Measurements from ENCODE around the gene TBC1D12.

The TBC1D12 gene

GRCh38 chr10:94450782-94451181, 48.4 kb downstream of the TBC1D12 start:
- in situ Hi-C loops (cut with HindIII; ENCODE audit: low sequenced_read_pairs): no loop called here

GRCh38 chr10:94451883-94452519, 49.7 kb downstream of the TBC1D12 start:
- in situ Hi-C loops (cut with HindIII; ENCODE audit: low sequenced_read_pairs): no loop called here

- in situ Hi-C loops (cut with HindIII; ENCODE audit: low sequenced_read_pairs): no loop called here
These were observed 54.6 kb downstream of the TBC1D12 start for GRCh38 chr10:94456942-94457341.

GRCh38 chr10:94459385-94459784, 57.0 kb downstream of the TBC1D12 start:
- in situ Hi-C loops (cut with HindIII; ENCODE audit: low sequenced_read_pairs): no loop called here

GRCh38 chr10:94461503-94461902, 59.2 kb downstream of the TBC1D12 start:
- in situ Hi-C loops (cut with HindIII; ENCODE audit: low sequenced_read_pairs): no loop called here

- in situ Hi-C loops (cut with HindIII; ENCODE audit: low sequenced_read_pairs): no loop called here
These were observed 59.8 kb downstream of the TBC1D12 start for GRCh38 chr10:94462130-94462529.

GRCh38 chr10:94465684-94466083, 63.3 kb downstream of the TBC1D12 start:
- in situ Hi-C loops (cut with HindIII; ENCODE audit: low sequenced_read_pairs): loop anchor here (5.0 kb wide), 1 partner anchor 53 kb away; no protein-coding TSS in a partner anchor

- in situ Hi-C loops (cut with HindIII; ENCODE audit: low sequenced_read_pairs): no loop called here
These were observed 79.1 kb downstream of the TBC1D12 start for GRCh38 chr10:94481410-94481809.

GRCh38 chr10:94483970-94484369, 81.6 kb downstream of the TBC1D12 start:
- in situ Hi-C loops (cut with HindIII; ENCODE audit: low sequenced_read_pairs): no loop called here

GRCh38 chr10:94485094-94485493, 82.8 kb downstream of the TBC1D12 start:
- in situ Hi-C loops (cut with HindIII; ENCODE audit: low sequenced_read_pairs): no loop called here

GRCh38 chr10:94487575-94487974, 85.2 kb downstream of the TBC1D12 start:
- in situ Hi-C loops (cut with HindIII; ENCODE audit: low sequenced_read_pairs): no loop called here

- in situ Hi-C loops (cut with HindIII; ENCODE audit: low sequenced_read_pairs): no loop called here
These were observed 86.8 kb downstream of the TBC1D12 start for GRCh38 chr10:94489107-94489506.

- in situ Hi-C loops (cut with HindIII; ENCODE audit: low sequenced_read_pairs): no loop called here
These were observed 87.8 kb downstream of the TBC1D12 start for GRCh38 chr10:94489976-94490788.

GRCh38 chr10:94490789-94491039, 88.4 kb downstream of the TBC1D12 start:
- in situ Hi-C loops (cut with HindIII; ENCODE audit: low sequenced_read_pairs): no loop called here

- in situ Hi-C loops (cut with HindIII; ENCODE audit: low sequenced_read_pairs): no loop called here
These were observed 91.1 kb downstream of the TBC1D12 start for GRCh38 chr10:94493463-94493862.

GRCh38 chr10:94496010-94496409, 93.7 kb downstream of the TBC1D12 start:
- in situ Hi-C loops (cut with HindIII; ENCODE audit: low sequenced_read_pairs): no loop called here

- in situ Hi-C loops (cut with HindIII; ENCODE audit: low sequenced_read_pairs): no loop called here
These were observed 94.3 kb downstream of the TBC1D12 start for GRCh38 chr10:94496646-94497045.

- in situ Hi-C loops (cut with HindIII; ENCODE audit: low sequenced_read_pairs): no loop called here
These were observed 97.7 kb downstream of the TBC1D12 start for GRCh38 chr10:94500063-94500462.

GRCh38 chr10:94521276-94522250, 119.2 kb downstream of the TBC1D12 start:
- in situ Hi-C loops (cut with HindIII; ENCODE audit: low sequenced_read_pairs): no loop called here

- in situ Hi-C loops (cut with HindIII; ENCODE audit: low sequenced_read_pairs): no loop called here
These were observed 121.8 kb downstream of the TBC1D12 start for GRCh38 chr10:94524146-94524545.

GRCh38 chr10:94524711-94525110, 122.4 kb downstream of the TBC1D12 start:
- in situ Hi-C loops (cut with HindIII; ENCODE audit: low sequenced_read_pairs): no loop called here
